Measurements from ENCODE around the gene TNFRSF21.
"Not testable (repeated sequence)": the region's sequence is repeated elsewhere in the genome, so short reads cannot be mapped to it uniquely, and the experiment has no call there.

TNFRSF21 gene

DNA sequence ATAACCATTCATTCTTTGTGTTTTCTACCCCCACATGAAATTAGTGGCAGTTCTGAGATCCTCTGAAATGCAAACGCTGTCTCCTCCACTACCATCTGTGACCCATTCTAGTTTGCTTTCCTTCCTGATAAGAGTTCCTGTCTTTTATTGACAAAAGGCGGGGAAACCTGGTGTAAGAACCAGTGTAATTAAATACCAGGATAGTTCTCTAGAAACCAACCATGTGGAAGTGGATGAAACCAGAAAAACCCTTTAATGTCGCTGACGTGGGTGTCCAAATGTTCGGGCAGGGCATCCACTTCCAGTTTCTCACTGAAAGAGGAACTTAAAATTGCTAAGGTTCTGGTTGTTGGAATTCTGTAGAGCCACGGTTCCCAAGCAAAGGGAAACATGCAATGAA is 79.1 kb downstream of the TNFRSF21 start:
- in situ Hi-C loops (cut with HindIII; ENCODE audit: low sequenced_read_pairs), result no loop called here

DNA sequence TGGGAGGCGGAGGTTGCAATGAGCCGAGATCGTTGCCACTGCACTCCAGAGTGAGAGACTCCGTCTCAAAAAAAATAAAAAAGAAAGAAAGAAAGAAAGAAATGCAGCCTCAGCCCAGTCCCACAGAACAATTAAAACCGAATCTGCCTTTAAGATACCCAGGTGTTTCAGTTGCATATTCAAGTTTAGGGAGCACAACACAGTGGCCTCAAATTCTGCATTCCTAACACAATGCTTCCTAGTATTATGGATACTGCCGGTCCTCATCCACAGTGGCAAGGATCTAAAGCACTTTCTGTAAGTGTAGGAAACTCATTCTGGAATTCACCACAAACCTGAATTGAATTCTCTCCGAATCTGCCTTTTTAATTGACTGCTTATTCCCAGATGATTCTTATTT is 80.5 kb downstream of the TNFRSF21 start:
- in situ Hi-C loops (cut with HindIII; ENCODE audit: low sequenced_read_pairs), result no loop called here

DNA sequence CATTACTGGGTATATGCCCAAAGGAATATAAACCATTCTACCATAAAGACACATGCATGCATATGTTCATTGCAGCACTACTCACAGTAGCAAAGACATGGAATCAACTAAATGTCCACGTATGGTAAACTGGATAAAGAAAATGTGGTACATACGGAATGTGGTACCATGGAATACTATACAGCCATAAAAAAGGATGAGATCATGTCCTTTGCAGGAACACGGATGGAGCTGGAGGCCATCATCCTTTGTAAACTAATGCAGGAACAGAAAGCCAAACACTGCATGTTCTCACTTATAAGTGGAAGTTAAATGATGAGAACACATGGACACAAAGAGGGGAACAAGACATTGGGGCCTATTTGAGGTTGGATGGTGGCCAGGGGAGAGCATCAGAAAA is 81.6 kb downstream of the TNFRSF21 start:
- in situ Hi-C loops (cut with HindIII; ENCODE audit: low sequenced_read_pairs), result not testable (repeated sequence)

DNA sequence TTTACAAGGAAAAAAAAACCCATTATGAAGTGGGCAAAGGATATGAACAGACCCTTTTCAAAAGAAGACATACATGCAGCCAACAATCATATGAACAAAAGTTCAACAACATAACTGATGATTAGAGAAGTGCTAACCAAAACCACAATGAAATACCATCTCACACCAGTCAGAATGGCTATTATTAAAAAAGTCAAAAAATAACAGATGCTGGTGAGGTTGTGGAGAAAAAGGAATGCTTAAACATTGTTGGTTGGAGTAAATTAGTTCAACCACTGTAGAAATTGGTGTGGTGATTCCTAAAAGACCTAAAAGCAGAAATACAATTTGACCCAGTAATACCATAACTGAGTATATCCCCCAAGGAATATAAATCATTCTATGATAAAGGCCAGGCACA is 86.5 kb downstream of the TNFRSF21 start:
- in situ Hi-C loops (cut with HindIII; ENCODE audit: low sequenced_read_pairs), result not testable (repeated sequence)

DNA sequence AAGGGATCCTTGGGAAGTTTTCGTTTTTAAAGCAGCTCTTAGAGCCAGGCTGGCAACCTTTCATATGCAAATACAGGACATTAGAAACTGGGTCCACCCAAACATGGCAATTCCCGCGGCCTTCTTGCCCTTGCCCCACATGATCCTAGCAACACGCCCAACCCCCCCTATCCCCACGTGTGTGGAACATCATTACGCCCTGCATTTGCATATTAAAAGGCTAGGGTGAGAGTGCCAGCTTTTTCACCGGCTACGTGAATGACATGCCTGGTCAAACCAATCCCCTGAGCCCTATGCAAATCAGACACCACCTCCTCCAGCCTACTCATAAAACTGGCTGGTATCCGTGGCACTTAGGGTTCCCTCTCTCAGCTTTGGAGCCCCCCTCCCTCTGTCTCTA is 88.1 kb downstream of the TNFRSF21 start:
- in situ Hi-C loops (cut with HindIII; ENCODE audit: low sequenced_read_pairs), result no loop called here

DNA sequence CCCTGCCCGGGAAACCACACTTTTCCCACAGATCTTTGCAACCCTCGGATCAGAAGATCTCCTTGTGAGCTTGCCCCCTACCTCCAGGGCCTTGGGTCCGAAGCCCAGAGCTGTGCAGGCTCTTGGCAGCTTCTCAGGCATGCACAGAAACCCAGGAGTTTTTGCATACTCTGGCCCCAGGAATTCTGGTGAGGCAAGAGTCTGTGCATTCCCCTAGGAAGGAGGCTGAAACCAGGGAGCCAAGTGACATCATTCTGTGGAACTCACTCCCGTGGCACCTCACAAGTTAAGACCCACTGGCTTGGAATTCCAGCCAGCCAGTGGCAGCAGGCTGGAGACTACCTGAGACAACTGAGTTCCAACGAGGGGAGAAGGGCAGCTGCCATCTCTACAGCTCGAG is 100.1 kb downstream of the TNFRSF21 start:
- in situ Hi-C loops (cut with HindIII; ENCODE audit: low sequenced_read_pairs), result no loop called here

DNA sequence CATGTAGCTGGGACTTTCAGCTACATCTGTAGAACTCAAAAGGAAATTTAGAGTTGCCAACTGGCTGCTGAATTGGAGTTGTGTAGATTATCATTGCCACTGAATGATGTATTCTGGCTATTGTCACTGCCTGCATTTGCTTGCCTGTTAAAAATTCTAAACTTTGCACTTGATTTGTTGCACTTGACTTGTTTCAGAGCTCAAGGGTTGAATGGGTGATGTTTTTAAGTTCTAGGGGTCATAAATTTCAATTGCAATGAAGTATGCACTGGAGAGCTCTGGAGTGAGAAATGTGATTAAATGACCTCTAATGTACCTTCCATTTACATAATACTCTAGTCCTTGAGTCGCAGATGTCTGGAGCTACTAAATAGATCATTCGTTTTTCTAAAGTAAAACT is 102.4 kb downstream of the TNFRSF21 start:
- in situ Hi-C loops (cut with HindIII; ENCODE audit: low sequenced_read_pairs), result no loop called here

DNA sequence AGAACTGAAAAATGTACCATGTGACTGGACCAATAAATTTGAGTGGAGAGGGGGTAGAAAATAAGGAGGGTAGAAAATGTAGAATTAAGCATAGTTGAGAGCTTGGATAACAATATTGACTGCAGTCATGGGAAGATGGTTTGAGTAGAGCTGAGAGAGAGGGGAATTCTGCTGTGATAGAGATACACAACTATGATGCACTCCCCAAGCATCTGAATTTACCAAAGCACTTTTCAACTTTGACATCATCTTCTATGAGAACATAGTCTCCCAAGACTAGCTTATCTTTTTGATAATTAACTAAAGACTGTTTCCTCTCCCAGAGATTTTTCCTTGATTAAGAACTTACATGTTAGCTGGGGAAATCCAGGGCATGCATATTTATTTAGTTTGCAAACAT is 103.1 kb downstream of the TNFRSF21 start:
- in situ Hi-C loops (cut with HindIII; ENCODE audit: low sequenced_read_pairs), result no loop called here

DNA sequence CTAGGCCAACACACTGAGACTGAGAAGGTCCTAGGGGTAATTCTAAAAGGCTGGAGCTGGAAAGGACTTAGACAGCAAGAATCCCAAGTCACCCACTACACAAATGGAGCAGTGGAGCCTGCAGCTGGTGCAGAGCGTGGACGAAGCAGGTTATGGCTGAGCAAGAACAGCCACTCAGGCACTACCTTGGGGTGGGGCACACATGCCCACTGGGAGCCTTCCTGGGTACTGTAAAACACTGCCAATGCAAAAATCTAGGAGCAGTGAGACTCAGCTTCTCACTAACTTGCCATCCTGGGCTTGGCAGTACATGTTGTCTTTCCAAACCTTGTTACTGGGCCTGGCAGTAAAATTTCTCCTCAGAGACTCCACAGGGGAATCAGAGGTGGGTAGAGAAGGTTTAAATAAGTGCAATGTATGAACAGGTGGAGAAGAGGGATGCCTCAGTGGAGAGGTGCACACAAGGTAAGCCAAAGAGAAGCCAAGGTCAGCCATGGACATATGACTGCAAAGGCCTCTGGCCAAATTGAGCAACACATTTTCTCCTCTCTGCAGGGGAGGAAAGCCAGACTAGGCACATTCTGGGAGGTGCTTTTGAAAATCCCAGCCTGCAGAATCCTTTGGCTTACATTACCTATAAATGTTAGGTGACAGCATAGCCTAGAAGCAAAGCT is 105.6 kb downstream of the TNFRSF21 start:
- in situ Hi-C loops (cut with HindIII; ENCODE audit: low sequenced_read_pairs), result no loop called here

DNA sequence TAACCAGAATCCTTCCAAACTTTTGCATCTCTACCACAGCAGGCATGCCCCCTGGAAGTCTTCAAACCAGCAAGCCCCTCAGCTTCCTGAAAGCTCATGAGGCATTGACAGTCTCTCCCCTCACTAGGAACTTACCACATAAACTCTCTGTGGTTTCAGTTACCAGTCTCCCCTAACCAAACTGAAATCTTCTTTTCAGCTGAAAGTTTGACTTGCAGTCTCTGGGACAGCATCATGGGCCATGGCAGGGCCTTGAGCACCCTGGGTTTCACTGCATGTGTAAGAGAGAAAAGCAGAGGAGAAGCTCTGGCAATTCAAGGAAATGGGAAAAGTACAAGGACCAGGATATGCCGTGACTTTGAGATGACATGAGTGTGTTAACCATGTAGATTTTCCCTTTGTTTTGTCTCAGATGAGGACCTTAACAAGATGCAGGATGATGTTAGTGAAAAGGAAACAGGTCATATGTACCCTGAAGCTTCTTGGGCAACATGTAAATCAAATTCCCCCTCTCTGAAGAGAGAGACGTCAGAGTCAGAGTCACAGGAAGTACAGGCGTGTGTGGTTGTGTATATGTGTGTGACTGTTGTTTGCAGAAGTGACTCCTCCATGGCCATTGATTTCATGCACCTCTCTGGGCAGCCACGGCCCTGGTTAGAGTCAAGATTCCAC is 106.3 kb downstream of the TNFRSF21 start:
- in situ Hi-C loops (cut with HindIII; ENCODE audit: low sequenced_read_pairs), result no loop called here

DNA sequence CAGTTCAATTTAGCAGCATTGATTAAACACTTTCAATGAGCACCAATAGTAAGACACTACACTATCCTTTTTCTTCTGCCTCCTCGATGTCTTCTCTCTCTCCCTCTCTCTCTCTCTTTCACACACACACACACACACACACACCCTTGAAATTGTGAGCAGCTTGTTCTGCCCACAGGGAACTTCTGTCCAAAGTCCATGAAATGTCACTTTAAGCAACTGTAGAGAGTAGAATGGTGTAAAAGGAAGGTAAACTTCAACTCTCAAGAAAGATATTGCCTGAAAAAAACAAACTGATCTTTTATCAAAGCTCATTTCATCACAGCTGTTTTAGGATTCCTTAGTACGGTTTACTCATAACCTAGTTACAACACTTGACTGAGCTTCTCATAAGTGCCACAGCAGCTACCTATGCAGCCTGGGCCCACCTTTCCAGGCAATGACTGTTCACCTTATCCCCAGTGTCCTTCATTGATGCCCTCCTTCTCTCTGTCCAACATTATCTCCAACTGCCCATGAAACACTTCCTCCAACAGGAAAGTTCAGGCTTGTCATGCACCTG is 107.0 kb downstream of the TNFRSF21 start:
- in situ Hi-C loops (cut with HindIII; ENCODE audit: low sequenced_read_pairs), result no loop called here

DNA sequence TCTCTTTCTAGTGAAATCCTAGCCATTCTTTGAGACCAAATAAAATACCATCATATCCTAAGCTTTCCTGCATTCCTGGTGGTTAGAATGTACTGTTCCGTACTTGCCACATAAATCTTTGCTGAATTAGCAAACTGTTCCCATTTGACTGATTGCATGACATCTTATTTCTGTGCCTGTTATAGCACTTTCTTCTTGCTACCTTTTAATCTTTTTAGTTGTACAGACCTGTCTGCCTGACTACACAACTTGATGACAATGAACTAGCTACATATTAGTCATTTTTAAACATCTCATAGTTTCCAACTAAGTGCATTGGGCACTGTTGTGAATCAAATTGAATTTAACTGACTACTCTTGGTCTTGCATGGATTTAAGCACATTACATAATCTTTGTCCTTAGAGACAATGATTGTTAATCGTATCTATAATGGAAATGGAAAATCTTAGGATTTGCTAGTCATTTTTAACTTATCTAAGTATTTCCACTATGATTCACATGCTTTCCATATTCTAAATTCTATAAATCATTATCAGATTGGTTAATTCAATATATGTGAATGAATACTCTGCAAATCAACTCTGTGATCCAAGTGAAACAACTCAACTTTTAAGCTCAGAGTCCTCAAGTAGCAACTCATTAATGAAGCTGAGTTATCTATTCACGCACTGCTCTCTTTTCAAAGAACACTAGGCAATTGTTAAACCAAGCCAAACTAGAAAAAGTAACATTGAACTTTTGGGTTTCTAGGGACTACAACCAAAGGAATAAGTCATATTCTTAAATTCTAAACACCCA is 109.0 kb downstream of the TNFRSF21 start:
- in situ Hi-C loops (cut with HindIII; ENCODE audit: low sequenced_read_pairs), result no loop called here

DNA sequence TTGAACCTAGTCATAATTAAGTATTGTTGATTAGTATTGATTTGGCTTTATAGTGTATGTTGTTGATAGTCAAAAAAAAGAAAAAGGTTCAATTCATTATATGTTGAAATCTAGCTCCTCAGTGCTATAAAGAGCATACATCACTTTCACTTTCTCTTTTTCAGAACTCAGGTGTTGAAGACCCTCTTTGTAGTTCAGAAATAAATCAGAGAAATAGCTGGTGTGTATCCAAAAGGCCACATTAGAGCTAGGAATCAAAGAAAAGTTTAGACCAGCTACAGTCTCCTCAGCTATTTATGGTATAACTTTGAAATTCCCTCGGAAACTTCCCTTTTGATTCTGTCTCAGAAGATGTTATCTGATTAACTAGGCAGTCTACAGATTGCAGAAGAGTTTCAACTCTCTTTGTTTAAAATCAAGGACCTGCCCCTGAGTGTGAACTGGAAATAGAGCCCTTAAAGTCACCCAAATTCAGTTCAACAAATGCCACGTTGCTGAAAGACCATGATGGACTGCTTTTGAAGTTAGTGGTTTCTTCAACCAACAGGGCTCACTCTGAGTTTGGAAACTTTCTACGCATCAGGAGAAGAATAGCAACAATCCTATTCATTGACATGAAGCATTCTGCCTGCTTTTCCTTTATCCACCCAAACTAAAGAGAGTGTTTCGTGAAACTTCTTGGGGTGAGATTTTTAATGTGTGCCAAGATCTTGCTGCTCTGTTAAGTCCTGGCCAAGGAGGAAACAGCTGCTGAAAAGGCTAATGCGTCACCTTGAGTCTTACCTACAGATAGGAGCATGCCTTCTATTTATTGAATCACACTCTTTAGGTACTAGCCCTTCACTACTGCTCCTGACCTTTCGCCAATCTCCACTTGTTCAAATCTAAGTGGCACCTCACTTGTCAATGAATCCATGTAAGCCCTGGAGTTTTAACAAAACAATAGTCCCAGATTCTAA is 111.7 kb downstream of the TNFRSF21 start:
- in situ Hi-C loops (cut with HindIII; ENCODE audit: low sequenced_read_pairs), result no loop called here

DNA sequence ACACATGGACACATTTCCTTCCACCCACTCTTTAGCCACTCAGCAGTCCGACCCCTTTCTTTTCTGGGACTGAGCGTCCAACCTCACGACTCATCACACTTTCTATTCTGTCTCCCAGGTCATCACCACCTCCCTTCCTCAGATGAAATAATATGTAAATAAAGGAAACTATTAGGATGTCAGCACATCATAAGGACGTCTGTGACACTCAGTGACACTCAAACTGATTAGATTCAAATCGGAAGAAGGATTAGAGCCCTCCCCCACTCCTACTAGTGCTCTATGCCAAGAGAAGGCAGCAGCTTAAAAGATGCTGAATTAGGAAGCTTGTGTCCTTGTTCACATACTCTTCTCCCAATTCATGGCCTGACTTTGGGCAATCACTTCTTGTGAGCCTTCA is 113.6 kb downstream of the TNFRSF21 start:
- in situ Hi-C loops (cut with HindIII; ENCODE audit: low sequenced_read_pairs), result no loop called here

DNA sequence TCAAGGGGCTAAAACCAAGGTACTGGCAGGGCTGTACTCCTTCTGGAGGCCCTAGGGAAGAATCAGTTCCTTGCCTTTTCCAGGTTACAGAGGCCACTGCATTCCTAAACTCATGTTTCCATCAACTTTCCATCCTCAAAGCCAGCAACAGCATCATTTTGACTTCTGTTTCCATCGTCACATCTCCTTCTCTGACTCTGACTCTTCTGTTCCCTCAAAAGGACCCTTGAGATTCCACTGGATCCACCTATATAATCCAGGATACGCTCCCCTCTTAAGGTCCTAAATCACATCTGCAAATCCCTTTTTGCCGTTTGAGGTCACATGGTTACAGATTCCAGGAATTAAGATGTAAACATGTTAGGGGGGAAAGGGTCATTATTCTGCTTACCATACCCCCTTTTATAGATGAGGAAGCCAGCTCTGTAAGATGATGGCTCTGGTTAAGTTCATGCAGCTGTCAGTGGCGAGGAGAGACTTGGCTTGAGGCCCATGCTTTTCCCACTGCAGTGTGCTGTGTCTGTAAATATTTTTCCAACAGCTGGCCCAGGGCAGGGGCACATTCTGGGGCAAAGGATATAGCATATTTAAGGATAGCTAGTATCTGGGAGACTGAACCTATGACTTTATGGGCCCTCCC is 114.6 kb downstream of the TNFRSF21 start:
- in situ Hi-C loops (cut with HindIII; ENCODE audit: low sequenced_read_pairs), result no loop called here

DNA sequence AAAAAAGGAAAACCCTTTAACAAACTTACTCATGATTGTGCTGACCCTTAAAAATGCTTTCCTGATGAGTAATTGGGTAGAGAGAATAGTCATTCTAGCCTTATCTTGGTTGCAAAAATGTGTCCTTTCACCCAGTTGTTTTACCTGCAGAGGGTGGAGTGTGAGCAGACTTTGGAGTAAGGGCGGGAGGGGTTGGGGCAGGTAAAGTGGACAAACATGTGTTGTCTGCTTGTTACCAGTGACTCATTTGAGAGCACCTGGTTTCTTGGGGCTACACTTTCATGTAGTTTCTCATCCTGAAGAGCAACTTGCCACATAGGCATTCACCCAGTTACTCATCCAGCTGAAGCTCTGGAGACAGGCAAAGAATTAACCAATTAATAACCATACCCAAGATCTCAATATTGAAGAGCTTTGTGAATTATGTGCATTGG is 121.1 kb downstream of the TNFRSF21 start:
- in situ Hi-C loops (cut with HindIII; ENCODE audit: low sequenced_read_pairs), result no loop called here

DNA sequence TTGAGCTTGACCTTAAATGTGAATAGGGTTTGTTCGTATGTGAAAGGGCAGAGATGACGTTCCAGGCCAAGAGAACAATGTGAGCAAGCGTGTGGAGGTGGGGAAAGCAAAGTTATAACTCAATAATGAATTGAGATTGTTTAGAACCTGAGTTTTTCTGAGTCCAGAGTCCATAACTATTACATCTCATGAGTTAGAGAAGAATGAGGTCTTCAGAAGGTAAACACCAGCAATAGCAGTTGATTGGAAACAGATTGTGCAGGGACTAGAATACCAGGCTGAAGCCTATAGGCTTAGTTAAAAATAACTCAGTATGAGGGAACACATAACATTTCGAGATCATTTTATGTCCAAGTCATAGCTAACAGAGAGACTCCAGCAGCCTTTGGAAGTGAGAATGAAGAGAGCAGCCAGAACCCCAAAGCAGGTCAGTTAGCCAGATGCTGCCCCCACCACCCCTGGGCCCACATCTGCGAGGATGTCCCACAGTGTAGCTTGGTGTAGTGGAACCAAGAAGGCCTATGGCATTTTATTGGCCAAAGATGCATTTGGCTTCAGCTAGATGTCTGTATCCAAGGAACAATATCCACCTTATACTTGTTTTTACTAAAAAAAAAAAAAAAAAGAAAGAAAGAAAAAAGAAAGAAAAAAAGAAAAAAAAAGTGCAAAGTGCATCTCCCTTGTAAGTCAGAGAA is 121.7 kb downstream of the TNFRSF21 start:
- in situ Hi-C loops (cut with HindIII; ENCODE audit: low sequenced_read_pairs), result no loop called here

DNA sequence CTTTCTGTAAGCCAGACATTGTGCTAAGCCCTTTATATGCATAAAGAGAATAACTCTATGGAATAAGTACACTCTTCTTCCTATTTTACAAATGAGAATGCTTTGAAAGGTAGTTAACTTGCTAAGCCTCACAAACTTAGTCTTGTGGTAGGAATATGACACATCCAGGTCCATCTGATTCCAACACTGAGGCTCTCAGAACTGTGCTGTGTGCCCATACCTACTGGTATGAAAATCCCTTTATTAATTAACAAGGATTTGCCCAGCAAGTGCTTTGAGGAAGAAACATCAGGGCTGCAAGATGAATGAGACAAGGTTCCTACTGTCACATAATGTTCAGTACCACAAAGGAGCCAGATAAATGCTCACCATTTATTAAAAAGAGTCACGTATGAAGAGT is 122.6 kb downstream of the TNFRSF21 start:
- in situ Hi-C loops (cut with HindIII; ENCODE audit: low sequenced_read_pairs), result no loop called here

DNA sequence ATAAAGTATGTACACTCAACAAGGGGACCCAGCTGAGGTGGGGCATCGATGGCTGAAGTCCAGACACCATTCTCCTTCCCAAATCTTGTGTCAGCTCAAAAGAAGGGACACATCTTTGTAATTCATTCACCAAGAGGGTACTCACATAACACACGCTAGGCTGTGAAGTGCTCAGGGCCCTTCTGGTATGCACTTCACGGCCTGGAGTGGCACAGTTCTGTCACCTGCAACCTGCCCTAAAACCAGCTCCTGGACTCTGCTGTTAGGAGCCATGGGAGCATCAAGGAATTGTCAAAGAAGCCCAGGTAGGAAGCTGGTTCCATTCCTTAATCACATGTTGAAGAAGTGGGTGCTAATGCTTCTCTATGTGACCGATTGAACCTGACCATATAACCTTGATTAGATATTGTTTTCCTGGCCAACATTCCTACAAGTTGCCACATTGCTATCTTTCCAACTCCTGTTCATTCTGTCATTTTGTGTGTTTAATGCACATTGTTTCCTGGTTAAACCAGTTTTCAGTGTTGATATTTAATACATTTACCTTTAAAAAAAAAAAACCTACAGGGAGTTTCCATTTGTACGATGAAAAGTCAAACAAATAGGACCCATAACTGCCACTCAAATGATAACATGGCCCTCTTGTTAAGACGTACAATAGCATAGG is 127.3 kb downstream of the TNFRSF21 start:
- in situ Hi-C loops (cut with HindIII; ENCODE audit: low sequenced_read_pairs), result no loop called here

All from DLD1 (cell line).